SK-N-MC (cell line): ENCODE measurements around the gene UGT1A6.
A peak's percentile ranks its signal among the peaks of the same experiment; 100 is the strongest.
"Not testable (repeated sequence)": the region's sequence is repeated elsewhere in the genome, so short reads cannot be mapped to it uniquely, and the experiment has no call there.

Source experiments
- DNase-seq: peaks from one replicate; pipeline ENCODE4 v3.0.0-alpha.2; 2011; ENCODE audit warnings: low read depth, low spot score
- H3K27ac ChIP-seq: fragments of 200-600 bp; sonication (generic); 2 replicates; pipeline ENCODE4 v1.5.1; 2016; ENCODE audit warnings: mixed run types
- H3K36me3 ChIP-seq: fragments of 200-600 bp; sonication (generic); 2 replicates; pipeline ENCODE4 v1.6.1; 2017; ENCODE audit warnings: antibody characterized with exemption, low read length, mixed read lengths; ENCODE audit not compliant: insufficient read depth
- H3K4me3 ChIP-seq: fragments of 200-600 bp; sonication (generic); 2 replicates; pipeline ENCODE4 v1.5.1; 2016
- H3K9ac ChIP-seq: fragments of 200-600 bp; sonication (generic); 2 replicates; pipeline ENCODE4 v1.8.0; 2017; ENCODE audit warnings: mixed run types, mixed read lengths; ENCODE audit not compliant: insufficient read length
- H3K9me3 ChIP-seq: fragments of 200-600 bp; sonication (generic); 2 replicates; pipeline ENCODE4 v1.6.1; 2017; ENCODE audit warnings: low read depth, mild to moderate bottlenecking, antibody characterized with exemption, low read length, moderate library complexity, mixed read lengths
- EZH2 ChIP-seq: fragments of 200-600 bp; sonication (generic); IDR thresholded peaks from one replicate; pipeline ENCODE4 v1.6.1; 2017; ENCODE audit warnings: antibody characterized with exemption
- FOXP2 ChIP-seq: optimal IDR thresholded peaks from 2 replicates; pipeline ENCODE3; 2011; ENCODE audit warnings: mild to moderate bottlenecking, moderate library complexity; ENCODE audit not compliant: insufficient read depth; ENCODE audit errors: extremely low read length, control extremely low read depth
- POLR2AphosphoS5 ChIP-seq: IDR thresholded peaks from 2 replicates; pipeline ENCODE4 v1.6.1; 2012; ENCODE audit warnings: mild to moderate bottlenecking, low read depth, low read length, borderline replicate concordance

Gene UGT1A6

GRCh38 chr2:233690444-233690843, 2.2 kb upstream of the UGT1A6 start:
- no peak for TF ChIP-seq POLR2AphosphoS5
- no peak overlapping the region for H3K27ac ChIP-seq

GRCh38 chr2:233691443-233692433, 952 bp upstream of the UGT1A6 start:
- no peak overlapping the region for H3K27ac ChIP-seq
- no peak overlapping the region for H3K4me3 ChIP-seq
- TF ChIP-seq EZH2 (no peak), POLR2AphosphoS5 (no peak), FOXP2 (no peak)
- no peak overlapping the region for H3K9ac ChIP-seq
- DNase-seq: no peak
- H3K36me3 ChIP-seq: no peaks in the 10 kb centered on the region
- no peaks in the 10 kb centered on the region for H3K9me3 ChIP-seq

More at GRCh38 chr2:233690444-233690843, 2.2 kb upstream of the UGT1A6 start:
- H3K9ac ChIP-seq: no peak overlapping the region
- H3K36me3 ChIP-seq: no peaks in the 10 kb centered on the region
- no peaks in the 10 kb centered on the region for H3K9me3 ChIP-seq
- no peak overlapping the region for H3K4me3 ChIP-seq
- DNase-seq: no peak

GRCh38 chr2:233693963-233694362, 1.3 kb downstream of the UGT1A6 start:
- Histone ChIP-seq H3K9ac (no peak overlapping the region), H3K4me3 (no peak overlapping the region), H3K36me3 (no peaks in the 10 kb centered on the region), H3K9me3 (0 out of 2 replicates have a peak, but pooled peaks cover 3% of the 10 kb centered on the region), H3K27ac (no peak overlapping the region)
- DNase-seq: no peak
- TF ChIP-seq POLR2AphosphoS5: no peak
- TF ChIP-seq FOXP2: no peak
- TF ChIP-seq EZH2: no peak

- Histone ChIP-seq H3K36me3 (no peaks in the 10 kb centered on the region; the same call in 1 of the 2 replicates), H3K9me3 (0 out of 2 replicates have a peak, but pooled peaks cover 3% of the 10 kb centered on the region), H3K9ac (no peak overlapping the region), H3K4me3 (no peak overlapping the region), H3K27ac (peak overlapping the region; percentile 100)
- no peak for TF ChIP-seq FOXP2
- TF ChIP-seq EZH2: no peak
- no peak for TF ChIP-seq POLR2AphosphoS5
- DNase-seq: no peak
These were observed 6.0 kb downstream of the UGT1A6 start for GRCh38 chr2:233698740-233699139.

- Histone ChIP-seq H3K36me3 (no peaks in the 10 kb centered on the region; the same call in 1 of the 2 replicates), H3K4me3 (peak overlapping the region; percentile 47), H3K9me3 (0 out of 2 replicates have a peak, but pooled peaks cover 3% of the 10 kb centered on the region), H3K9ac (peak overlapping the region; percentile 82), H3K27ac (peak overlapping the region; percentile 100)
- no peak for DNase-seq
- no peak for TF ChIP-seq FOXP2
- TF ChIP-seq EZH2: no peak
- no peak for TF ChIP-seq POLR2AphosphoS5
These were observed 6.8 kb downstream of the UGT1A6 start for GRCh38 chr2:233699424-233700027.

- Histone ChIP-seq H3K36me3 (no peaks in the 10 kb centered on the region; the same call in 1 of the 2 replicates), H3K27ac (peak overlapping the region; percentile 100), H3K4me3 (peak overlapping the region; percentile 47), H3K9me3 (0 out of 2 replicates have a peak, but pooled peaks cover 3% of the 10 kb centered on the region), H3K9ac (peak overlapping the region; percentile 82)
- peak; percentile 96 for DNase-seq
- no peak for TF ChIP-seq EZH2
- peak; percentile 37; the same call in 1 of the 2 replicates for TF ChIP-seq POLR2AphosphoS5
These were observed 7.4 kb downstream of the UGT1A6 start for GRCh38 chr2:233700028-233700635.

- peak overlapping the region; percentile 100; the same call in 1 of the 2 replicates for H3K27ac ChIP-seq
- H3K9me3 ChIP-seq, H3K4me3 ChIP-seq: not testable (repeated sequence)
These were observed 8.2 kb downstream of the UGT1A6 start for GRCh38 chr2:233700842-233701241.

GRCh38 chr2:233702238-233702637, 9.5 kb downstream of the UGT1A6 start:
- DNase-seq: no peak
- Histone ChIP-seq H3K9me3 (0 out of 2 replicates have a peak, but pooled peaks cover 3% of the 10 kb centered on the region), H3K4me3 (no peak overlapping the region), H3K9ac (no peak overlapping the region), H3K27ac (peak overlapping the region; percentile 48; the same call in 1 of the 2 replicates), H3K36me3 (no peaks in the 10 kb centered on the region; the same call in 1 of the 2 replicates)
- no peak for TF ChIP-seq FOXP2
- no peak for TF ChIP-seq POLR2AphosphoS5
- no peak for TF ChIP-seq EZH2

More at GRCh38 chr2:233700842-233701241, 8.2 kb downstream of the UGT1A6 start:
- H3K36me3 ChIP-seq, H3K9ac ChIP-seq, DNase-seq: not testable (repeated sequence)
